Loucy (cell line): ENCODE measurements around the gene PLEKHF1.

ENCODE experiments used
- H2AFZ ChIP-seq: fragments of 200-600 bp; sonication (generic); 2 replicates; pipeline ENCODE4 v1.6.0; 2016; ENCODE audit warnings: antibody characterized with exemption, mild to moderate bottlenecking, low read length, moderate library complexity
- H3F3A ChIP-seq: fragments of 200-600 bp; 2 replicates; pipeline ENCODE4 v1.6.0; 2016; ENCODE audit warnings: antibody characterized with exemption, low read depth, mild to moderate bottlenecking
- H3K27me3 ChIP-seq: fragments of 200-600 bp; sonication (generic); 2 replicates; pipeline ENCODE4 v1.6.1; 2014; ENCODE audit warnings: low read length, mild to moderate bottlenecking; ENCODE audit not compliant: insufficient read depth, poor library complexity, severe bottlenecking
- H3K36me3 ChIP-seq: fragments of 200-600 bp; sonication (generic); 2 replicates; pipeline ENCODE4 v1.6.1; 2016; ENCODE audit warnings: low read length; ENCODE audit not compliant: insufficient read depth
- H3K4me1 ChIP-seq: fragments of 200-600 bp; sonication (generic); 2 replicates; pipeline ENCODE4 v1.5.1; 2014; ENCODE audit warnings: low read length, mild to moderate bottlenecking; ENCODE audit not compliant: insufficient read depth, poor library complexity, severe bottlenecking
- H3K4me2 ChIP-seq: fragments of 200-600 bp; sonication (generic); 2 replicates; pipeline ENCODE4 v1.6.0; 2014; ENCODE audit warnings: antibody characterized with exemption, low read length, low read depth, mild to moderate bottlenecking; ENCODE audit not compliant: poor library complexity, severe bottlenecking
- H3K4me3 ChIP-seq: fragments of 200-600 bp; sonication (generic); 2 replicates; pipeline ENCODE4 v1.5.1; 2014; ENCODE audit warnings: low read length, mild to moderate bottlenecking, mixed read lengths; ENCODE audit not compliant: poor library complexity, severe bottlenecking
- H3K79me2 ChIP-seq: fragments of 200-600 bp; sonication (generic); 2 replicates; pipeline ENCODE4 v1.6.1; 2014; ENCODE audit warnings: low read length; ENCODE audit not compliant: insufficient read depth
- H3K9ac ChIP-seq: fragments of 200-600 bp; sonication (generic); 2 replicates; pipeline ENCODE4 v1.6.0; 2014; ENCODE audit warnings: mild to moderate bottlenecking, low read depth, low read length, moderate library complexity; ENCODE audit not compliant: poor library complexity, severe bottlenecking
- H3K9me2 ChIP-seq: fragments of 200-600 bp; sonication (generic); replicated peaks from 2 replicates; pipeline ENCODE4 v1.6.1; 2016; ENCODE audit warnings: low read depth, low read length, mixed read lengths
- H3K9me3 ChIP-seq: fragments of 200-600 bp; sonication (generic); 2 replicates; pipeline ENCODE4 v1.6.1; 2014; ENCODE audit warnings: mild to moderate bottlenecking, antibody characterized with exemption, low read length, low read depth; ENCODE audit not compliant: insufficient read depth
- H4K20me1 ChIP-seq: fragments of 200-600 bp; sonication (generic); 2 replicates; pipeline ENCODE4 v1.6.0; 2014; ENCODE audit warnings: antibody characterized with exemption, low read length, mild to moderate bottlenecking; ENCODE audit not compliant: insufficient read depth, poor library complexity, severe bottlenecking
- EZH2phosphoT487 ChIP-seq: fragments of 200-600 bp; IDR thresholded peaks from 2 replicates; pipeline ENCODE4 v1.6.1; 2018; ENCODE audit warnings: antibody characterized with exemption, mild to moderate bottlenecking, moderate library complexity, borderline replicate concordance
- TF ChIP-seq, protein P1 (sequence below): fragments of 200-600 bp; sonication (generic); conservative IDR thresholded peaks from 2 replicates; pipeline ENCODE4 v1.5.1; 2014; ENCODE audit warnings: mild to moderate bottlenecking, antibody characterized with exemption, low read length

PLEKHF1 gene

DNA sequence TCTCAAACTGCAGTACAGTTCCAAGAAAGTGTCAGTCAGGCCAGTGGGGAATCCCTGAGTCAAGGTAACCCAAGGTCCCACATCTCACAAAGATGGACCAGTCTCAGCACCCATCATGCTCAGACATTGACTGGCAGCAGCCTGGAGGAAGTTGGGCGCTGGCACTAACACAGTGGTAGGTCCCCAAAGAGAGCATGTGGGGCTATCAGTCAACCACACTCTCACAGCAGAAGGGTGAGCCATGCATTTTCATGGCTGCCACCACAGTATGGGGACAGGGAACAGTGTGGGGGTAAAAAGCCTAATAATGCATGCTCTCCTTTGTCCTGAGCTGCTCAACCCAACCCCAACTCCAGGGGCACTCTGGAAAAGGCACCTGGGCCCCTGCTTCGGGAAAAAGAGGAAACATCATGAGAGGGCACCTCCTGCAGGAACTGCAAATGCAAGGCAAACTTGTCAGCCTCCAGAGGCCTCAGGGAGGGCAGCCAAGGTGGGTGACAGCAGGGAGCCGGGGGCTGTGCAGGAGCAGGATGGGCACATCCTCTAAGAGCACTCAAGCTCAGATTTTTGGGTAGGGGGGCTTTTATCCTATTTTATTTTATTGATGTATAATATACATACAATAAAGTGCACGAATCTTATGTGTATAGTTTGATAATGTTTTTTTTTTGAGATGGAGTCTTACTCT lies 9.5 kb upstream of the PLEKHF1 start:
- H3K9ac ChIP-seq: no peak overlapping the region
- no peaks in the 10 kb centered on the region for H3K4me1 ChIP-seq
- no peak overlapping the region for H3K4me2 ChIP-seq
- H4K20me1 ChIP-seq: no peaks in the 10 kb centered on the region
- H3K9me3 ChIP-seq: no peaks in the 10 kb centered on the region
- H3F3A ChIP-seq: no peaks in the 10 kb centered on the region
- TF ChIP-seq, protein P1, sequence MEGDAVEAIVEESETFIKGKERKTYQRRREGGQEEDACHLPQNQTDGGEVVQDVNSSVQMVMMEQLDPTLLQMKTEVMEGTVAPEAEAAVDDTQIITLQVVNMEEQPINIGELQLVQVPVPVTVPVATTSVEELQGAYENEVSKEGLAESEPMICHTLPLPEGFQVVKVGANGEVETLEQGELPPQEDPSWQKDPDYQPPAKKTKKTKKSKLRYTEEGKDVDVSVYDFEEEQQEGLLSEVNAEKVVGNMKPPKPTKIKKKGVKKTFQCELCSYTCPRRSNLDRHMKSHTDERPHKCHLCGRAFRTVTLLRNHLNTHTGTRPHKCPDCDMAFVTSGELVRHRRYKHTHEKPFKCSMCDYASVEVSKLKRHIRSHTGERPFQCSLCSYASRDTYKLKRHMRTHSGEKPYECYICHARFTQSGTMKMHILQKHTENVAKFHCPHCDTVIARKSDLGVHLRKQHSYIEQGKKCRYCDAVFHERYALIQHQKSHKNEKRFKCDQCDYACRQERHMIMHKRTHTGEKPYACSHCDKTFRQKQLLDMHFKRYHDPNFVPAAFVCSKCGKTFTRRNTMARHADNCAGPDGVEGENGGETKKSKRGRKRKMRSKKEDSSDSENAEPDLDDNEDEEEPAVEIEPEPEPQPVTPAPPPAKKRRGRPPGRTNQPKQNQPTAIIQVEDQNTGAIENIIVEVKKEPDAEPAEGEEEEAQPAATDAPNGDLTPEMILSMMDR: no peak
- no peak for TF ChIP-seq EZH2phosphoT487
- no peak overlapping the region for H3K4me3 ChIP-seq
- H3K9me2 ChIP-seq: no peaks in the 10 kb centered on the region
- no peaks in the 10 kb centered on the region for H3K27me3 ChIP-seq
- H3K36me3 ChIP-seq: no peaks in the 10 kb centered on the region
- no peak overlapping the region for H2AFZ ChIP-seq
- no peaks in the 10 kb centered on the region for H3K79me2 ChIP-seq

- Histone ChIP-seq H3K79me2 (no peaks in the 10 kb centered on the region), H3K36me3 (no peaks in the 10 kb centered on the region), H3K4me3 (no peak overlapping the region), H4K20me1 (no peaks in the 10 kb centered on the region), H3K9me3 (no peaks in the 10 kb centered on the region), H3K4me1 (no peaks in the 10 kb centered on the region), H2AFZ (no peak overlapping the region), H3F3A (no peaks in the 10 kb centered on the region), H3K4me2 (no peak overlapping the region), H3K9me2 (no peaks in the 10 kb centered on the region), H3K9ac (no peak overlapping the region), H3K27me3 (no peaks in the 10 kb centered on the region)
- TF ChIP-seq, protein P1: no peak
- TF ChIP-seq EZH2phosphoT487: no peak
Measured at GRCh38 chr19:29658221-29658991, 6.9 kb upstream of the PLEKHF1 start.

DNA sequence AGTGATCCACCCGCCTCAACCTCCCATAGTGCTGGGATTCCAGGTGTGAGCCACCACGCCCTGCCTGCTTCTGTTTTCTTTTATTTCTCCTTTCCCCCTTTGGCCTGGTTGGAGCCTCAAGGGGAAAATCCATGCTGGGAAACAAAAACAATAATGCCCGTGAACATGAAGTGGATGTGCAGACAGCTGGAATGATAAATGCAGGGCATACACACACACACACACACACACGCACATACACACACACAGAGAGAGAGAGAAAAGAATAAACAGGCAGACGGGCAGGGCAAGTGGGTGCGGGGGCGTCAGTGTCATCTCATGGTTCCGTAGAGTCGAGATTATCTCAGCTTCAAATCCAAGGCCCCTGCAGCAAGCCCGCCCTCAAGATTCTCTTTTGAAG lies 4.4 kb upstream of the PLEKHF1 start:
- Histone ChIP-seq H3K36me3 (no peaks in the 10 kb centered on the region), H3F3A (no peaks in the 10 kb centered on the region), H3K27me3 (no peaks in the 10 kb centered on the region), H3K4me3 (no peak overlapping the region), H2AFZ (no peak overlapping the region), H3K9me3 (no peaks in the 10 kb centered on the region), H4K20me1 (no peaks in the 10 kb centered on the region), H3K9me2 (no peaks in the 10 kb centered on the region), H3K4me1 (peaks cover 12% of the 10 kb centered on the region), H3K9ac (no peak overlapping the region), H3K79me2 (peaks cover 5% of the 10 kb centered on the region; the same call in 1 of the 2 replicates), H3K4me2 (no peak overlapping the region)
- TF ChIP-seq EZH2phosphoT487: no peak
- TF ChIP-seq, protein P1: no peak
